Neural cell (in vitro differentiated cells): ENCODE data around the gene UBAP2L.
"Not testable (repeated sequence)": the region's sequence is repeated elsewhere in the genome, so short reads cannot be mapped to it uniquely, and the experiment has no call there.

Experiments
- EP300 ChIP-seq: fragments of 450-650 bp; conservative IDR thresholded peaks from 2 replicates; pipeline ENCODE4 v1.6.1; 2014; ENCODE audit warnings: antibody characterized with exemption, mild to moderate bottlenecking, moderate library complexity; ENCODE audit not compliant: poor library complexity, severe bottlenecking
- POLR2AphosphoS5 ChIP-seq: IDR thresholded peaks from 2 replicates; pipeline ENCODE4 v1.6.1; 2012
- TF ChIP-seq, protein P1 (sequence below): fragments of 450-650 bp; IDR thresholded peaks from 2 replicates; pipeline ENCODE4 v1.5.1; 2014; ENCODE audit warnings: antibody characterized with exemption, mild to moderate bottlenecking, moderate library complexity; ENCODE audit not compliant: poor library complexity, severe bottlenecking

- TF ChIP-seq, protein P1, sequence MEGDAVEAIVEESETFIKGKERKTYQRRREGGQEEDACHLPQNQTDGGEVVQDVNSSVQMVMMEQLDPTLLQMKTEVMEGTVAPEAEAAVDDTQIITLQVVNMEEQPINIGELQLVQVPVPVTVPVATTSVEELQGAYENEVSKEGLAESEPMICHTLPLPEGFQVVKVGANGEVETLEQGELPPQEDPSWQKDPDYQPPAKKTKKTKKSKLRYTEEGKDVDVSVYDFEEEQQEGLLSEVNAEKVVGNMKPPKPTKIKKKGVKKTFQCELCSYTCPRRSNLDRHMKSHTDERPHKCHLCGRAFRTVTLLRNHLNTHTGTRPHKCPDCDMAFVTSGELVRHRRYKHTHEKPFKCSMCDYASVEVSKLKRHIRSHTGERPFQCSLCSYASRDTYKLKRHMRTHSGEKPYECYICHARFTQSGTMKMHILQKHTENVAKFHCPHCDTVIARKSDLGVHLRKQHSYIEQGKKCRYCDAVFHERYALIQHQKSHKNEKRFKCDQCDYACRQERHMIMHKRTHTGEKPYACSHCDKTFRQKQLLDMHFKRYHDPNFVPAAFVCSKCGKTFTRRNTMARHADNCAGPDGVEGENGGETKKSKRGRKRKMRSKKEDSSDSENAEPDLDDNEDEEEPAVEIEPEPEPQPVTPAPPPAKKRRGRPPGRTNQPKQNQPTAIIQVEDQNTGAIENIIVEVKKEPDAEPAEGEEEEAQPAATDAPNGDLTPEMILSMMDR: not testable (repeated sequence)
- not testable (repeated sequence) for TF ChIP-seq EP300, POLR2AphosphoS5
These were observed 10.4 kb downstream of the UBAP2L start for GRCh38 chr1:154231112-154231511.
